ENCODE results near the gene NF2.

The NF2 gene

DNA sequence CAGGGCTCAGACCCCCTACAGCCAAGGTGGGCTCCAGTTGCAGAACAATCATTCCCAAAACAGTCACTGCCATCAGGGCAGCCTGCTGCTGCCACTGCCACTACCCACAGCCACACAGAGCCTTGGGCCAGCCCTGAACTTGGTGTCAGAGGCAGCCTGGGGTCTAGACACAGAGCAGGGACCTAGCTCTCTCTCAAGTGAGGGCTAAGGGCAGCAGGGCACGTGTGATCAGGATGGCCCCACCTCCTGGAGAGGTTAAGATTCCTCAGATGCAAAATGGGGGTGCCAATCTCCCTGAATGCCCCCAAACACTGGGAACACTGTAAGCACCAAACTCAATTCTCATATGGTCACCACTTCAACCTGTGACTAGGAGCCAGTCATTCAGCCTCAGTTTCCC lies 132.0 kb downstream of the NF2 start:
- TF ChIP-seq, protein P1, sequence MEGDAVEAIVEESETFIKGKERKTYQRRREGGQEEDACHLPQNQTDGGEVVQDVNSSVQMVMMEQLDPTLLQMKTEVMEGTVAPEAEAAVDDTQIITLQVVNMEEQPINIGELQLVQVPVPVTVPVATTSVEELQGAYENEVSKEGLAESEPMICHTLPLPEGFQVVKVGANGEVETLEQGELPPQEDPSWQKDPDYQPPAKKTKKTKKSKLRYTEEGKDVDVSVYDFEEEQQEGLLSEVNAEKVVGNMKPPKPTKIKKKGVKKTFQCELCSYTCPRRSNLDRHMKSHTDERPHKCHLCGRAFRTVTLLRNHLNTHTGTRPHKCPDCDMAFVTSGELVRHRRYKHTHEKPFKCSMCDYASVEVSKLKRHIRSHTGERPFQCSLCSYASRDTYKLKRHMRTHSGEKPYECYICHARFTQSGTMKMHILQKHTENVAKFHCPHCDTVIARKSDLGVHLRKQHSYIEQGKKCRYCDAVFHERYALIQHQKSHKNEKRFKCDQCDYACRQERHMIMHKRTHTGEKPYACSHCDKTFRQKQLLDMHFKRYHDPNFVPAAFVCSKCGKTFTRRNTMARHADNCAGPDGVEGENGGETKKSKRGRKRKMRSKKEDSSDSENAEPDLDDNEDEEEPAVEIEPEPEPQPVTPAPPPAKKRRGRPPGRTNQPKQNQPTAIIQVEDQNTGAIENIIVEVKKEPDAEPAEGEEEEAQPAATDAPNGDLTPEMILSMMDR (IDR thresholded peaks at IDR 0.05; ENCODE audit: low read depth, low read length, missing control alignments), result no peak

DNA sequence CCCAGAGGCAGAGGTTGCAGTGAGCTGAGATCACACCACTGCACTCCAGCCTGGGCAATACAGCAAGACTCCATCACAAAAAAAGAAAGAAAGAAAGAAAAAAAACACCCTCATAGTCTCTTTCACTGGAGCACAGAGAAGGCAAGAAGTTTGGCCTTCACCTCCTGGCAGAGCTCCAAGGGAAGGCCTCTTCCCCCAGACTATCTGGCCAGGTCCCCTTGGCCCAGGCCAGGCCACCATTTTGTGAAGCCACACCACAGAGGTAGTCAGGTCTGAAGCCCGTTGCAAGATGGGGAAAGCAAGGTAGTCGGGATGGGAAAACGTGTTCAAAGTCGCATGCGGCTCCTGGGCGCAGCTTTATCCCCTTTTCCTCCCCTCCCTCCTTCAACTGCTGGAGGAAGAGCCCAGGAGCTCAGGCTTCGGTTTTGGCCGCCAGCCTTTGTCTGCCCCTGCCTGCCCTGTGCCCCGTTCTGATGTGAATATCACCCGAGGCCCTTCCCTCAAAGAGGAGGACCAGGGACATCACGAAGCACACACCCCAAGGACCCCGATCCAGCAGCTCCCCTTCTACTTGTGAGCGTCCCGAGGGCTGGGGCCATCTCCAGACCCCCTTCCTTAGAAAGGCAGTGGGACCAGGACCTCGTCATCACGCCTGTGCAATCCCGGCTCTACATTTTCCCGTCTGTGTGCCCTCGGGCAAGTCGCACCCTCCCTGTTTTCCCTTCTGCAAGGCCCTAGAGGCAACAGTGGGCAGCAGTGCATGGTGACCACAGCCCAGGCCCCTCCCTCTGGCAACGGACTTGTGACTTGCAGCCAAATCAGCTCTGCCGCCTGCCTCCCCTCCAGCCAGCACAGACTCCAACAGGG lies 134.1 kb downstream of the NF2 start:
- no peak overlapping the region for H3K27ac ChIP-seq
- no peaks in the 10 kb centered on the region for H3K27me3 ChIP-seq (replicated peaks)
- no peak overlapping the region for H3K4me3 ChIP-seq (ENCODE audit: low read depth, low read length)
- TF ChIP-seq, protein P1 (IDR thresholded peaks at IDR 0.05; ENCODE audit: low read depth, low read length, missing control alignments), result no peak
- peaks cover 3% of the 10 kb centered on the region for H3K36me3 ChIP-seq (replicated peaks)
- in situ Hi-C loops (cut with HindIII; ENCODE audit: low pct_ligation_motif_present, low sequenced_read_pairs), result no loop called here
- DNase-seq, result no peak

More for the DNA sequence above, 132.0 kb downstream of the NF2 start:
- DNase-seq, result no peak
- no peak overlapping the region for H3K27ac ChIP-seq
- H3K27me3 ChIP-seq (replicated peaks), result no peaks in the 10 kb centered on the region
- in situ Hi-C loops (cut with HindIII; ENCODE audit: low pct_ligation_motif_present, low sequenced_read_pairs), result no loop called here
- no peaks in the 10 kb centered on the region for H3K36me3 ChIP-seq (replicated peaks)
- H3K4me3 ChIP-seq (ENCODE audit: low read depth, low read length), result no peak overlapping the region

DNA sequence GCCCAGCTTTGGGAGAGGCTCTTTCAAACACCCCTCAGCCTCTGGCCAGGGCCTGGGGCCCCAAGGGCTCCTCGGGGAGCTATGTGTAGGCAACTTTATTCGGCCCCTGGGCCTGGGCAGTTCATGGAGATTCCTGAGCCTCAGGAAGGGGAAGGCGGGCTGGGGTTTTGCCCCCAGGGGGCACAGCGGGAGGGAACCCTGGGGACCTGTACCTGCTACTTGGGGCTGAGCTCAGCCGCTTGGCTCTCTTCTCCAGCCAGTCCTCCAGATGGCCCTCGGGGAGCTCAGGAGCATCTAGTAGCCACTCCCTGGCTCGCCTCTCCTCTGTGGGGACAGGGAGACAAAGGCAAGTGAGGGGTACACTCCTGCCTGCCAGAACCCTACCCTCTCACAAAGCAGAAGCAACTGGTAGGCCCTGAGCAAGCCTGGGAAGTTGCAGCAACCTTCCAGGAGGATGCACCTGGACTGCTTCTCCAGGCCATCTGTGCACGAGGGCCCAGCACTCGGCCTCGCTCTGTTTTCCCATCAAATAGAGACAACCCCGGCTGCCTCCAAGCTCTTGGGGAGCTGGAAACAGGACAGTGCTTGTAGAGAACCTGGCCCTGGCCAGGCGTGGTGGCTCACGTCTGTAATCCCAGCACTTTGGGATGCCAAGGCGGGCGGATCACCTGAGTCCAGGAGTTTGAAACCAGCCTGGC lies 134.8 kb downstream of the NF2 start:
- no peak for DNase-seq
- no peaks in the 10 kb centered on the region for H3K27me3 ChIP-seq (replicated peaks)
- TF ChIP-seq, protein P1 (IDR thresholded peaks at IDR 0.05; ENCODE audit: low read depth, low read length, missing control alignments), result no peak
- H3K4me3 ChIP-seq (ENCODE audit: low read depth, low read length), result no peak overlapping the region
- in situ Hi-C loops (cut with HindIII; ENCODE audit: low pct_ligation_motif_present, low sequenced_read_pairs), result no loop called here
- H3K27ac ChIP-seq, result no peak overlapping the region
- H3K36me3 ChIP-seq (replicated peaks), result peaks cover 3% of the 10 kb centered on the region

DNA sequence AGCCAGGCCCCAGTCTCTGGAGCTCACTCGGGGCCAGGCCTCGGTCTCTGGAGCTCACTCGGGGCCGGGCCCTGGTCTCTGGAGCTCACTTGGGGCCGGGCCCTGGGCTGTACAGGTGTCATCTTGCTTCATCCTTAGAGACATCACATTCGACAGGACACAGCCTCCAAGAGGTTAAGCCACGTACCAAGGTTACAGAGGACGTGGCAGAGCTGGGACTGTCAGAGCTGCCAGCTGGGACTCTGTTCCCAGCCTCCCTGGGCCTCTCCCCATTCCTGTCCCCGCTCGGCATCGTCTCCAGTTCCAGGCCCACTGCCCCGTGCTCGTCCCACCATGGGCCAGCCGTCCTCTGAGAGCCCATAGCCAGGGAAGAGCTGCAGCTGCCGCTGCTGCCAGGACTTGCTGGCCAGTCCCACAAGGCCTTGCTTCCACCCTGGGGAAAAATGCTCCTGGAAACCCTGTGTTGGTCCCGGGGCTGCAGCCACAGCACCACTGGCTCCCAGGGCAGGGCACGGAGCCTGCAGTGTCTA lies 136.0 kb downstream of the NF2 start:
- H3K27ac ChIP-seq, result no peak overlapping the region
- in situ Hi-C loops (cut with HindIII; ENCODE audit: low pct_ligation_motif_present, low sequenced_read_pairs), result no loop called here
- no peak for DNase-seq
- TF ChIP-seq, protein P1 (IDR thresholded peaks at IDR 0.05; ENCODE audit: low read depth, low read length, missing control alignments), result no peak
- H3K36me3 ChIP-seq (replicated peaks), result peaks cover 3% of the 10 kb centered on the region
- no peak overlapping the region for H3K4me3 ChIP-seq (ENCODE audit: low read depth, low read length)
- H3K27me3 ChIP-seq (replicated peaks), result no peaks in the 10 kb centered on the region

DNA sequence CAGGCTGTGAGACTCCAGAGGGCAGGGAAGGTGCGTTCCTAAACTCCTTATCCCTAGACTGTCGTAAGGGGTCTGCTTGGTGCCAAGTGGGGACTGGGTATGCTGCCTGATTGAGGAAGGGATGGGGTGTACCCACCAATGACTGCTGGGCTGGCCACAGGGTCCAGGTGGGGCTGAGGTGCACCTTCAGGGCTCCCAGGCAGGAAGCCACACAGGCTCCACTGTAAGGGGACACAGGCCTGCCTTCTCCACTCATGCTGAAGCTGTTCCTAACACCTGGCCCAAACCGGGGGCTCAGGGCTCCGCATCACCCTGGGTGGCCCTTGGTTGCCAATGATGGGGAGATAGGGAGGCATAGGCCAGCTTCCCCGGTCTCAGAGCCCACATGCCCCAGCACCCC lies 136.8 kb downstream of the NF2 start:
- no peak for DNase-seq
- Histone ChIP-seq H3K27ac (no peak overlapping the region), H3K27me3 (replicated peaks) (no peaks in the 10 kb centered on the region), H3K36me3 (replicated peaks) (peaks cover 3% of the 10 kb centered on the region), H3K4me3 (ENCODE audit: low read depth, low read length) (no peak overlapping the region)
- in situ Hi-C loops (cut with HindIII; ENCODE audit: low pct_ligation_motif_present, low sequenced_read_pairs), result no loop called here
- TF ChIP-seq, protein P1 (IDR thresholded peaks at IDR 0.05; ENCODE audit: low read depth, low read length, missing control alignments), result no peak

Measured in brain microvascular endothelial cell (primary cell).